ENCODE data around the gene SAP30BP. TPM values are rescaled to one million over a fixed set of nuclear protein-coding genes. Genes with fewer than 3 reads are reported as not detected.

Gene SAP30BP
- total and polyA plus RNA-seq, 10 of the 15 experiments (the other 5 are each of a cell fraction or from before 2014, with no cell fraction given) = 57.9 to 166 (median 94.5) TPM

DNA sequence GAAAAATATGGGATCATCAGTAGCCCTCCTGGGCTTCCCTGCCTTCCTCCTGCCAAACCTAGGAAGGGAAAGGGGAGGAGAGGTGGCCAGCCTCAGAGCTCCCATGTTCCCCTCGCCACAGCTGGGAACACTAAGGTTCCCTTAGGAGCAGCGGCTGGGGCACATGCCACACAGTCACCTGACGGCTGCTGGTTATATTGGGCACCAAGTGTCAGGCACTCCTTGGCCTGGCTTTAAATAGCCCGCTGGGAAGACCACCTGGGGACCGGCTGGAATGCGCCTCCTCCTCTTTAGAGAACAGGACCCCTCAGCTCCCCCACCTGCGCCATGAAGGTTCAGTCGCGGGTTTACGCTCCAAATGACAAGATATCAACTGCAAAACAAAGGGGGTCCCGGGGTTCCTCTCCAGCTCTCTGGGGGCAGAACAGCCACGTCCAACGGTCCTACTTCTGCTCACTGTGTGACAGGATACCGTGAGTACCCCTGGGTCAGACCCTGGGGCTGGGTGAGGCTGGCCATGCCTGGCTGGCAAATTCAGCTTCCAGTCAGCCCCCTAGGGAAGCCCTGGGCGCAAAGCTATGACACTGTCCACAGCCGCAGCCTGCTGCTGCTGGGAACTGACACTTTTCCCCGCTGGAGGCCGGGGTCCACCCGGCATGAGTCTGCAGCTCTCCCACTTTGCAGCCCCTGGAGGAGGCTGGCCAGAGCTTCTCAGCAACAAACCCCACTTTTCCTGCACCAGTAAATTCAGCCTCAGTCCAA lies 30.6 kb upstream of the SAP30BP start:
- RAD21 ChIA-PET (ENCODE audit: unreplicated experiment) = interaction anchor here (0.8 kb wide), 1 partner anchor 113 kb away, joined by 4 read pairs; no protein-coding TSS in a partner anchor
- Histone ChIP-seq H2AFZ (ENCODE audit: control insufficient read depth, low read depth, low read length) (no peak overlapping the region), H3K4me2 (ENCODE audit: control insufficient read depth, insufficient read depth) (no peak overlapping the region), H3K4me1 (ENCODE audit: control insufficient read depth, insufficient read depth, low read length) (peaks cover 8% of the 10 kb centered on the region), H4K20me1 (ENCODE audit: control insufficient read depth, insufficient read depth) (no peaks in the 10 kb centered on the region; the same call in 1 of the 2 replicates), H3K27ac (ENCODE audit: control insufficient read depth, insufficient read depth) (no peak overlapping the region), H3K4me3 (no peak overlapping the region), H3K36me3 (ENCODE audit: control insufficient read depth in 2 of 2, insufficient read depth in 2 of 2, low read length in 1 of 2) (peaks cover 0 to 3% of the 10 kb centered on the region in 2 experiments; a peak in 2 of 4 replicates), H3K9me3 (replicated peaks; ENCODE audit: control insufficient read depth, insufficient read depth, low read length) (no peaks in the 10 kb centered on the region), H3K79me2 (ENCODE audit: control insufficient read depth, insufficient read depth, low read length) (no peaks in the 10 kb centered on the region), H3K9ac (ENCODE audit: control insufficient read depth, insufficient read depth, low read length) (no peak overlapping the region), H3K27me3 (replicated peaks in 1 of 2; ENCODE audit: control insufficient read depth in 2 of 2, insufficient read depth in 2 of 2, low read length in 1 of 2) (no peaks in the 10 kb centered on the region)
- intact Hi-C loops (cut with micrococcal nuclease; ENCODE audit: unreplicated experiment) (no loop called here), in situ Hi-C loops (cut with MboI) (loop anchor here (10.0 kb wide), 1 partner anchor 108 kb away; no protein-coding TSS in a partner anchor)
- no peak for TF ChIP-seq RCOR1 (conservative IDR thresholded peaks at IDR 0.05; ENCODE audit: low read depth, low read length)
- TF ChIP-seq NFYB (IDR thresholded peaks at IDR 0.05; ENCODE audit: insufficient read depth, low read depth, low read length) = no peak
- no peak for TF ChIP-seq POLR2AphosphoS5 (IDR thresholded peaks at IDR 0.05; ENCODE audit: low read length)
- no peak for TF ChIP-seq NBN (IDR thresholded peaks at IDR 0.05)
- no peak for TF ChIP-seq WRNIP1 (IDR thresholded peaks at IDR 0.05; ENCODE audit: borderline replicate concordance, low read depth, low read length)
- TF ChIP-seq MXI1 (IDR thresholded peaks at IDR 0.05; ENCODE audit: low read depth, low read length) = no peak
- no peak for TF ChIP-seq RELA (IDR thresholded peaks at IDR 0.05; ENCODE audit: borderline replicate concordance, partially characterized antibody)
- TF ChIP-seq GATAD2B (conservative IDR thresholded peaks at IDR 0.05; ENCODE audit: low read depth) = no peak
- TF ChIP-seq ZNF384 (IDR thresholded peaks at IDR 0.05; ENCODE audit: borderline replicate concordance, low read depth, low read length) = no peak
- no peak for TF ChIP-seq BCLAF1 (IDR thresholded peaks at IDR 0.05)
- TF ChIP-seq KAT2A (conservative IDR thresholded peaks at IDR 0.05; ENCODE audit: control insufficient read depth, low read depth, low read length) = no peak
- WGBS (ENCODE audit: insufficient coverage, insufficient replicate concordance, low lambda C conversion rate, missing lambda C conversion rate) = 93% methylated on average over 18 of the region's 19 CpGs
- DNase-seq (ENCODE audit: low read depth, low spot score) (no peak), ATAC-seq (no peak), FAIRE-seq (no peak)
- SMC1A ChIA-PET (ENCODE audit: uncharacterized antibody, unreplicated experiment) = interaction anchor here (0.7 to 1.3 kb wide), 3 partner anchors 108 to 128 kb away, joined by 3 to 4 read pairs (median 3); no protein-coding TSS in a partner anchor
- CTCF ChIA-PET = interaction anchor here (0.5 to 13.0 kb wide), 6 partner anchors 11 to 172 kb away, joined by 3 to 349 read pairs (median 6); a partner anchor contains a TSS
- BruUV-seq (replicated peaks) = no TSS peak
- POLR2A ChIA-PET = interaction anchor here (0.8 kb wide), 1 partner anchor 10 kb away, joined by 3 read pairs; a partner anchor contains a TSS
